ENCODE results near the gene PSMD1.

The PSMD1 gene

DNA sequence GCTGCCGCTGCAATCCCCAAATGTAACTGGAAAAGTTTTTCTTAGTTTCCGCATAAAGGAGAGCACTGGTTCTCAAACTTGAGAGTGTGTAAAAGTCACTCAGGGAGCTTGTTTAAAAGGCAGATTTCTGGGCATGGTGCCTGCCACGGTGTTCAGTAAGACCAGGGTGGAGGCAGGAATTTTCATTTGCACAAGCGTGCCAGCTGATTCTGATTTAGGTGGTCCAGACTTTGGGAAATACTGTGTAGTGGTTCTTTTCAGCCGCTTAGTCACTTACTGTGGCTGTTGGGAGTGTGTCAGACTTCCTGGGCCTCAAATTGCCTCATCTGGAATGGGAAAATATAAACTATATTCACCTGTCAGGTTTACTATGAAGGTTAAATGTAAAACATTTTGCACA lies 142.6 kb downstream of the PSMD1 start:
- Histone ChIP-seq H3K79me2 (ENCODE audit: control insufficient read depth, insufficient read depth, low read length) (peaks cover 3% of the 10 kb centered on the region), H2BK120ac (ENCODE audit: low read depth, low read length) (no peak overlapping the region), H4K8ac (ENCODE audit: low read depth, low read length) (no peak overlapping the region), H3K4me3 (ENCODE audit: low read length) (peak overlapping the region; percentile 78), H3K18ac (ENCODE audit: low read length) (no peak overlapping the region), H3K36me3 (ENCODE audit: control insufficient read depth, insufficient read depth, low read length) (peaks cover 2% of the 10 kb centered on the region), H3K23ac (ENCODE audit: low read length) (no peak overlapping the region), H2BK5ac (ENCODE audit: low read length) (no peak overlapping the region), H4K5ac (ENCODE audit: low read length) (no peak overlapping the region), H2AK5ac (ENCODE audit: low read length) (peak overlapping the region; percentile 32), H3K4me1 (ENCODE audit: control insufficient read depth, low read depth, low read length) (peaks cover 6% of the 10 kb centered on the region), H3K9ac (ENCODE audit: low read length) (peak overlapping the region; percentile 89), H3K56ac (ENCODE audit: low read length) (peak overlapping the region; percentile 87), H3K79me1 (ENCODE audit: low read length) (peaks cover 6% of the 10 kb centered on the region), H3K4me2 (ENCODE audit: low read length) (peak overlapping the region; percentile 89), H2BK15ac (replicated peaks; ENCODE audit: low read depth) (no peak overlapping the region), H3K27me3 (ENCODE audit: insufficient read depth, low read length, poor library complexity) (no peaks in the 10 kb centered on the region), H3K4ac (ENCODE audit: low read depth, low read length) (no peak overlapping the region), H3K27ac (ENCODE audit: low read depth, low read length) (no peak overlapping the region)
- WGBS (ENCODE audit: extremely low coverage, insufficient coverage, low lambda C conversion rate), result no CpG with 5 or more reads among the region's 5 CpGs
- no peak for DNase-seq

- H3K27ac ChIP-seq (ENCODE audit: low read depth, low read length), result no peak overlapping the region
- no peak overlapping the region for H4K8ac ChIP-seq (ENCODE audit: low read depth, low read length)
- H3K4me2 ChIP-seq (ENCODE audit: low read length), result no peak overlapping the region
- H3K56ac ChIP-seq (ENCODE audit: low read length), result no peak overlapping the region
- H2BK5ac ChIP-seq (ENCODE audit: low read length), result no peak overlapping the region
- no peak overlapping the region for H3K18ac ChIP-seq (ENCODE audit: low read length)
- no peak overlapping the region for H2BK120ac ChIP-seq (ENCODE audit: low read depth, low read length)
- H2BK15ac ChIP-seq (replicated peaks; ENCODE audit: low read depth), result no peak overlapping the region
- no peaks in the 10 kb centered on the region for H3K27me3 ChIP-seq (ENCODE audit: insufficient read depth, low read length, poor library complexity)
- peaks cover 3% of the 10 kb centered on the region for H3K79me2 ChIP-seq (ENCODE audit: control insufficient read depth, insufficient read depth, low read length)
- H3K4me1 ChIP-seq (ENCODE audit: control insufficient read depth, low read depth, low read length), result peaks cover 6% of the 10 kb centered on the region
- H2AK5ac ChIP-seq (ENCODE audit: low read length), result no peak overlapping the region
- peaks cover 13% of the 10 kb centered on the region for H3K79me1 ChIP-seq (ENCODE audit: low read length)
- no peak overlapping the region for H4K5ac ChIP-seq (ENCODE audit: low read length)
- peaks cover 2% of the 10 kb centered on the region for H3K36me3 ChIP-seq (ENCODE audit: control insufficient read depth, insufficient read depth, low read length)
- H3K23ac ChIP-seq (ENCODE audit: low read length), result no peak overlapping the region
- H3K9ac ChIP-seq (ENCODE audit: low read length), result no peak overlapping the region
- H3K4me3 ChIP-seq (ENCODE audit: low read length), result no peak overlapping the region
- DNase-seq, result peak; percentile 77
- H3K4ac ChIP-seq (ENCODE audit: low read depth, low read length), result no peak overlapping the region
- no CpG with 5 or more reads among the region's 3 CpGs for WGBS (ENCODE audit: extremely low coverage, insufficient coverage, low lambda C conversion rate)
These were observed 144.3 kb downstream of the PSMD1 start for GRCh38 chr2:231200805-231201474.

GRCh38 chr2:231201475-231201814 lies 144.8 kb downstream of the PSMD1 start:
- peaks cover 13% of the 10 kb centered on the region for H3K79me1 ChIP-seq (ENCODE audit: low read length)
- H3K27ac ChIP-seq (ENCODE audit: low read depth, low read length), result no peak overlapping the region
- H2BK15ac ChIP-seq (replicated peaks; ENCODE audit: low read depth), result no peak overlapping the region
- no peaks in the 10 kb centered on the region for H3K27me3 ChIP-seq (ENCODE audit: insufficient read depth, low read length, poor library complexity)
- H2BK5ac ChIP-seq (ENCODE audit: low read length), result no peak overlapping the region
- H4K8ac ChIP-seq (ENCODE audit: low read depth, low read length), result no peak overlapping the region
- peaks cover 6% of the 10 kb centered on the region for H3K4me1 ChIP-seq (ENCODE audit: control insufficient read depth, low read depth, low read length)
- no peak overlapping the region for H3K4me3 ChIP-seq (ENCODE audit: low read length)
- no peak overlapping the region for H3K23ac ChIP-seq (ENCODE audit: low read length)
- H3K9ac ChIP-seq (ENCODE audit: low read length), result no peak overlapping the region
- H3K18ac ChIP-seq (ENCODE audit: low read length), result no peak overlapping the region
- WGBS (ENCODE audit: extremely low coverage, insufficient coverage, low lambda C conversion rate), result no CpG with 5 or more reads among the region's 4 CpGs
- H2BK120ac ChIP-seq (ENCODE audit: low read depth, low read length), result no peak overlapping the region
- H3K36me3 ChIP-seq (ENCODE audit: control insufficient read depth, insufficient read depth, low read length), result peaks cover 2% of the 10 kb centered on the region
- H4K5ac ChIP-seq (ENCODE audit: low read length), result no peak overlapping the region
- no peak overlapping the region for H3K4ac ChIP-seq (ENCODE audit: low read depth, low read length)
- H3K56ac ChIP-seq (ENCODE audit: low read length), result no peak overlapping the region
- H3K79me2 ChIP-seq (ENCODE audit: control insufficient read depth, insufficient read depth, low read length), result peaks cover 3% of the 10 kb centered on the region
- no peak overlapping the region for H2AK5ac ChIP-seq (ENCODE audit: low read length)
- DNase-seq, result no peak
- no peak overlapping the region for H3K4me2 ChIP-seq (ENCODE audit: low read length)

DNA sequence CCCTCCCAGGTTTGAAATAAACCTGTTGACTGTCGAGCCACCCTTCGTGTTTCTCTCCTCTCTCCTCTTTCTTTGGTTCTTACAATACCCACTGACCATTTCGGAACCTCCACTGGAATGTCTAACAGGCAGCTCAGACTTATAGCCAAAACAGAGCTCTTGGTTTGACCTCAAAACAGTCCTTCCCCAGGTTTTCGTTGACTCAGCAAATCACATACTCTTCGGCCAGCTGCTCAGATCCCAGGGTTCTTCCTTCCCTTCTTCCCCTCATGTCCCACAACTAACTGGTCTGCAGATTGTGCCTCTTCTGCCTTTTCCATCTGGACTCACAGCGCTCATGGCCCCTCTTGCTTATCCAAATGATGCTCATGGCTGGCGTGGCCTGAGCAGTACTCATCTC lies 146.4 kb downstream of the PSMD1 start:
- WGBS (ENCODE audit: extremely low coverage, insufficient coverage, low lambda C conversion rate), result no CpG with 5 or more reads among the region's 7 CpGs
- no peak for DNase-seq

GRCh38 chr2:231204146-231204545 lies 147.5 kb downstream of the PSMD1 start:
- H3K4me2 ChIP-seq (ENCODE audit: low read length), result no peak overlapping the region
- H3K4ac ChIP-seq (ENCODE audit: low read depth, low read length), result no peak overlapping the region
- no peak overlapping the region for H2AK5ac ChIP-seq (ENCODE audit: low read length)
- H4K5ac ChIP-seq (ENCODE audit: low read length), result no peak overlapping the region
- no peak overlapping the region for H2BK5ac ChIP-seq (ENCODE audit: low read length)
- H3K4me3 ChIP-seq (ENCODE audit: low read length), result no peak overlapping the region
- DNase-seq, result no peak
- H3K9ac ChIP-seq (ENCODE audit: low read length), result no peak overlapping the region
- no peak overlapping the region for H3K27ac ChIP-seq (ENCODE audit: low read depth, low read length)
- WGBS (ENCODE audit: extremely low coverage, insufficient coverage, low lambda C conversion rate), result no CpG with 5 or more reads among the region's 3 CpGs
- H3K27me3 ChIP-seq (ENCODE audit: insufficient read depth, low read length, poor library complexity), result no peaks in the 10 kb centered on the region
- no peak overlapping the region for H2BK120ac ChIP-seq (ENCODE audit: low read depth, low read length)
- H2BK15ac ChIP-seq (replicated peaks; ENCODE audit: low read depth), result no peak overlapping the region
- peaks cover 2% of the 10 kb centered on the region for H3K36me3 ChIP-seq (ENCODE audit: control insufficient read depth, insufficient read depth, low read length)
- peaks cover 13% of the 10 kb centered on the region for H3K79me1 ChIP-seq (ENCODE audit: low read length)
- no peak overlapping the region for H3K18ac ChIP-seq (ENCODE audit: low read length)
- peaks cover 2% of the 10 kb centered on the region for H3K79me2 ChIP-seq (ENCODE audit: control insufficient read depth, insufficient read depth, low read length)
- peaks cover 5% of the 10 kb centered on the region for H3K4me1 ChIP-seq (ENCODE audit: control insufficient read depth, low read depth, low read length)
- H4K8ac ChIP-seq (ENCODE audit: low read depth, low read length), result no peak overlapping the region
- no peak overlapping the region for H3K23ac ChIP-seq (ENCODE audit: low read length)
- no peak overlapping the region for H3K56ac ChIP-seq (ENCODE audit: low read length)

More for the DNA sequence above, 146.4 kb downstream of the PSMD1 start:
- Histone ChIP-seq H3K27me3 (ENCODE audit: insufficient read depth, low read length, poor library complexity) (no peaks in the 10 kb centered on the region), H4K5ac (ENCODE audit: low read length) (no peak overlapping the region), H3K79me2 (ENCODE audit: control insufficient read depth, insufficient read depth, low read length) (peaks cover 3% of the 10 kb centered on the region), H2AK5ac (ENCODE audit: low read length) (no peak overlapping the region), H3K79me1 (ENCODE audit: low read length) (peaks cover 13% of the 10 kb centered on the region), H3K18ac (ENCODE audit: low read length) (no peak overlapping the region), H2BK15ac (replicated peaks; ENCODE audit: low read depth) (no peak overlapping the region), H3K4ac (ENCODE audit: low read depth, low read length) (no peak overlapping the region), H2BK5ac (ENCODE audit: low read length) (no peak overlapping the region), H2BK120ac (ENCODE audit: low read depth, low read length) (no peak overlapping the region), H3K27ac (ENCODE audit: low read depth, low read length) (no peak overlapping the region), H3K4me1 (ENCODE audit: control insufficient read depth, low read depth, low read length) (peaks cover 6% of the 10 kb centered on the region), H3K36me3 (ENCODE audit: control insufficient read depth, insufficient read depth, low read length) (peaks cover 2% of the 10 kb centered on the region), H3K9ac (ENCODE audit: low read length) (no peak overlapping the region), H3K4me3 (ENCODE audit: low read length) (no peak overlapping the region), H3K56ac (ENCODE audit: low read length) (no peak overlapping the region), H3K4me2 (ENCODE audit: low read length) (no peak overlapping the region), H3K23ac (ENCODE audit: low read length) (no peak overlapping the region), H4K8ac (ENCODE audit: low read depth, low read length) (no peak overlapping the region)

GRCh38 chr2:231204581-231204980 lies 147.9 kb downstream of the PSMD1 start:
- no peak overlapping the region for H3K4me3 ChIP-seq (ENCODE audit: low read length)
- no peak overlapping the region for H2AK5ac ChIP-seq (ENCODE audit: low read length)
- no peak overlapping the region for H3K18ac ChIP-seq (ENCODE audit: low read length)
- no peak overlapping the region for H3K4me2 ChIP-seq (ENCODE audit: low read length)
- H2BK5ac ChIP-seq (ENCODE audit: low read length), result no peak overlapping the region
- peaks cover 11% of the 10 kb centered on the region for H3K79me1 ChIP-seq (ENCODE audit: low read length)
- no CpG with 5 or more reads among the region's 5 CpGs for WGBS (ENCODE audit: extremely low coverage, insufficient coverage, low lambda C conversion rate)
- no peak for DNase-seq
- no peak overlapping the region for H4K5ac ChIP-seq (ENCODE audit: low read length)
- H3K27me3 ChIP-seq (ENCODE audit: insufficient read depth, low read length, poor library complexity), result no peaks in the 10 kb centered on the region
- no peak overlapping the region for H3K9ac ChIP-seq (ENCODE audit: low read length)
- H3K56ac ChIP-seq (ENCODE audit: low read length), result no peak overlapping the region
- H3K4me1 ChIP-seq (ENCODE audit: control insufficient read depth, low read depth, low read length), result peaks cover 3% of the 10 kb centered on the region
- H2BK15ac ChIP-seq (replicated peaks; ENCODE audit: low read depth), result no peak overlapping the region
- H2BK120ac ChIP-seq (ENCODE audit: low read depth, low read length), result no peak overlapping the region
- H3K23ac ChIP-seq (ENCODE audit: low read length), result no peak overlapping the region
- H4K8ac ChIP-seq (ENCODE audit: low read depth, low read length), result no peak overlapping the region
- H3K27ac ChIP-seq (ENCODE audit: low read depth, low read length), result no peak overlapping the region
- no peaks in the 10 kb centered on the region for H3K79me2 ChIP-seq (ENCODE audit: control insufficient read depth, insufficient read depth, low read length)
- no peak overlapping the region for H3K4ac ChIP-seq (ENCODE audit: low read depth, low read length)
- peaks cover 2% of the 10 kb centered on the region for H3K36me3 ChIP-seq (ENCODE audit: control insufficient read depth, insufficient read depth, low read length)
